ENCODE measurements around the gene GPR132.
"Not testable (repeated sequence)": the region's sequence is repeated elsewhere in the genome, so short reads cannot be mapped to it uniquely, and the experiment has no call there.

GPR132 gene

DNA sequence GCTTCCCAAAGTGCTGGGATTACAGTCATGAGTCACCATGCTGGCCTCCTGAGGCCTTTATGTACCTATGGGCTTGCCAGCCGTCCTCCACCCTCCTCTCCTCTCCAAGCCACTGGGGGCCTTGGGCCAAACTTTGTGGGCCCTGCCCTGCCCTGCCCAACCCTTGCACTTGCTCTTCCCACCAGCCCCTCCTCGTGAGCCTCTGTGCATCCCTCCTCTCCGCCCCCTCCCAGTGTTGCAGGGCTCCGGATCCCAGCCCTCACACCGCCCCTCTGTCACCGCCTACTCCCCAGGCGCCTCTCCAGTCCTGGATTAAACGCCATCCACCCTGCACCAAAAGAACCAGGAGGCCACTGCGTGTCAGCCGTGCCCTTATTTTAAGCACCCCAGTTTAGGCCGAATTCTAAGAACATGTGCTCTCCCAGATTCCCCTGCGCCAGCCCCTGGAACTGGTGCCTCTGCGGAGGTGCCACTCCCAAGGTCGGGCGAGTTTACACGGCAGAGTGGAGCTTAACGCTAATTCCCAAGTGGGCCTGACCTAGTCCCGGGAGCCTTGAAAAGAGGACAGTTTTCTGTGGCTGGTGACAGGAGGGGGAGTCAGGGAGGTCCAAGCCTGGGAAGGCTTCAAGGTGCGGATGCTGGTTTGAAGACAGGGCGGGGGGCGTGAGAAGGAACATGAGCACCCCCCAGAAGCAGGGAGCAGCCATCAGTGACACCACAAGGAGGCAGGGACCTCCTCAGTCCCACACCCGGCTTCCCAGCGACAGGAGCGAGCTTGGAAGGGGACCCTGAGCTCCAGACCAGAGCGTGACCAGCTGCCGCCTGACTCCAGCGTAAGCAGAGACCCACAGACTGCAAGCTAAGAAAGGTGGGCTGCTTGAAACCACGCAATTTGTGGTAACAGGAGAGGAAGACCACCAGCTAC, 23.1 kb downstream of the GPR132 start:
- DNase-seq (ENCODE audit: low spot score) = no peak

DNA sequence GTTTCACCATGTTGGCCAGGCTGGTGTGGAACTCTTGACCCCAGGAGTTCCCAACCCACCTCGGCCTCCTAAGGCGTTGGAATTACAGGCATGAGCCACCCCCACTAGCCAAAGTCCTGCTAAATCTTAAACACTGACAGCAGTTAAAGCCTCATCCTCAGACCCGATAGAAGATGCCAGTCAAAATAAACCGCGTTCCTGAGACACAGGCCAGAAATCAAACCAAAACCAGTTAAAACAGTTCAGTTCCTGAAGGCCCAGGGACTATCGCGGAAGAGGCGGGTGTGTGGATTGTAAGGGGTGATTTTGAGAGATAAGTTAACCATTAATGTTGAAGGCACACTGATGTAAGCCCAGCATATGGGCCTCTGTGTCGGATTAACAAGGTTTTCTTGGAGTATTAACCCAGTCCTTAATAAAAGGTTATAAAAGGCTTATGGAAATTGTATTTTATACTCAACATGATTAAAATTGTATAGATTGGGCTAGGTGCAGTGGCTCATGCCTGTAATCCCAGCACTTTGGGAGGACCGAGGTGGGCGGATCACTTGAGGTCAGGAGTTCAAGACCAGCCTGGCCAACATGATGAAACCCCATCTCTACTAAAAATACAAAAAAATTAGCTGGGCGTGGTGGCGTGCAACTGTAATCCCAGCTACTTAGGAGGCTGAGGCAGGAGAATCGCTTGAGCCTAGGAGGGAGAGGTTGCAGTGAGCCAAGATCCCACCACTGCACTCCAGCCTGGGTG, 25.6 kb downstream of the GPR132 start:
- no peak for DNase-seq (ENCODE audit: low spot score)

DNA sequence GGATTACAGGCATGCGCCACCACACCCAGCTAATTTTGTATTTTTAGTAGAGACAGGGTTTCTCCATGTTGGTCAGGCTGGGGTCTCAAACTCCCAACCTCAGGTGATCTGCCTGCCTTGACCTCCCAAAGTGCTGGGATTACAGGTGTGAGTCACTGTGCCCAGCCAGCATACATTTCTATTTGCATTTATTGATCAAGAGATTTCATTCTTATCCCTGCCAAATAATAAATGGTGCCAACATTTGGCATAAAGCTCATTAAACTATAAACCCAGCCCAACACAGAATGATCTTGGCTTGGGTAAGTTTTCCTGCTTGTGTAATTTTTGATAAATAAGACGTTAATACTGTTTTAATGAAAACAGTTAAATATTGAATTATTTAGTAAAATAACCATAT, 29.6 kb downstream of the GPR132 start:
- not testable (repeated sequence) for DNase-seq (ENCODE audit: low spot score)

DNA sequence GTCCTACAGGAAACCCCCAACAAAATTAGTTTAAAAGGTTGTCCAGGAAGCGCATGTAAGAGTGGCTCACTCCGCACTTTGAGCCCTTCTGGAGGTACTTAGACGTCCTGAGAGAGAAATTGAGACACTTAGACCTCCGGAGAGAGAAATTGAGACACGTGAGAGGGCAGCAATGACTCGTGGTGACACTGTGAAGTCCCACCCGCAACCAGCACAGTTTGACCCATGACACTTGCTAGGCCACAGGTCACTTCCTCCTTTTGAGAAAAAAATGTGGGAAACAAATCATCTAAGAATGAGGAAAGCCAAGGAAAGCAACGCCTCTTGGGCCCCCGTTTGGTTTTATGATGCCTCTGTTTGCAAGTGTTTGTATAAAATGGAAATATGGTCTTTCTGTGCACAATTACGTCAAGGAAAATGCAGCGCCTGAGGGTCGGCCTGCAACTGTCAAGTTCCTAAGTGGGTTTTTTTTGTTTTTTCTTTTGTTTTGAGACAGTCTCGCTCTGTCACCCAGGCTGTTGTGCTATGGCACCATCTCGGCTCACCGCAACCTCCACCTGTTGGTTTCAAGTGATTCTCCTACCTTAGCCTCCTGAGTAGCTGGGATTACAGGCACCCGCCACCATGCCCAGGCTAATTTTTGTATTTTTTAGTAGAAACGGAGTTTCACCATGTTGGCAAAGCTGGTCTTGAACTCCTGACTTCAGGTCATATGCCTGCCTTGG, 30.8 kb downstream of the GPR132 start:
- DNase-seq (ENCODE audit: low spot score) = no peak

DNA sequence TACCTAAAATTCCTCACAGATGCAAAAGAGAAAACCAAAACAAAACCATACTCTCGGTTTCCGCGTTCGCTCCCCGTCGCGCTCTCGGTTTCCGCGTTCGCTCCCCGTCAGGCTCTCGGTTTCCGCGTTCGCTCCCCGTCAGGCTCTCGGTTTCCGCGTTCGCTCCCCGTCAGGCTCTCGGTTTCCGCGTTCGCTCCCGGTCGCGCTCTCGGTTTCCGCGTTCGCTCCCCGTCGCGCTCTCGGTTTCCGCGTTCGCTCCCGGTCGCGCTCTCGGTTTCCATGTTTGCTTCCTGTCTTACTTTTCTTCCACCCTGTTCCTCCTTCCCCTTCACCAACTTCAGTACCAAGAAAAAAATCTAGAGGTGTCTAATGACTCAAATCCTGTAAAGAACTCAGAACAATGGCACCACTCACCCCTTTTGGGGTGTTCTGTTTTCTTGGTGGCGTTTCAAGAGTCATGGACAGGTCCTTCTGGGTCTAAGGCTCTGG, 31.8 kb downstream of the GPR132 start:
- DNase-seq (ENCODE audit: low spot score) = not testable (repeated sequence)

DNA sequence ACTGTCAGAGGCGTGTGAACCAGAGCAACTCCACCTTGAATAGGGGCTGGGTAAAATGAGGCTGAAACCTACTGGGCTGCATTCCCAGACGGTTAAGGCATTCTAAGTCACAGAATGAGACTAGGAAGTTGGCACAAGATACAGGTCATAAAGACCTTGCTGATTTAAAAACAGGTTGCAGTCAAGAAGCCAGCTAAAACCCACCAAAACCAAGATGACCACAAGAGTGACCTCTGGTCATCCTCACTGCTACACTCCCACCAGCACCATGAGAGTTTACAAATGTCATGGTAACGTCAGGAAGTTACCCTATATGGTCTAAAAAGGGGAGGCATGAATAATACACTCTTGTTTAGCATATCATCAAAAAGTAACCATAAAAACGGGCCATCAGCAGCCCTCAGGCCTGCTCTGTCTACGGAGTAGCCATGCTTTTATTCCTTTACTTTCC, 32.8 kb downstream of the GPR132 start:
- peak; percentile 44 for DNase-seq (ENCODE audit: low spot score)

DNA sequence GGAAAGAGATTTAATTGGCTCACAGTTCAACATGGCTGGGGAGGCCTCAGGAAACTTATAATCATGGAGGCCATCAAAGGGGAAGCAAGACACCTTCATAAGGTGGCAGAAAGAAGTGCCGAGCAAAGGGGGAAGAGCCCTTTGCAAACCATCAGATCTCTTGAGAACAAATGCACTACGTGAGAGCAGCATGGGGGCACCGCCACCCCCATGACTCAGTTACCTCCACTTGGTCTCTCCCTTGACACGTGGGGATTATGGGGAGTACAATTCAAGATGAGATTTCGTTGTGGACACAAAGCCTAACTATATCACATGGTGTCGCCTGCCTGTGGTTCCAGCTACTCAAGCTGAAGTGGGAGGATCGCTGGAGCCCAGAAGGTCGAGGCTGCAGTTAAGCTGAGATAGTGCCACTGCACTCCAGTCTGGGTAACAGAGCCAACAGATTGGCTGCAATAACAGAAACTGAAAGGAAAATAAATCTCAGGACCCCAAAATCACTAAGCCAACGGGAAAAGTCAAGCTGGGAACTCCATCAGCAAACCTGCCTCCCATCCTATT, 34.3 kb downstream of the GPR132 start:
- DNase-seq (ENCODE audit: low spot score) = no peak

DNA sequence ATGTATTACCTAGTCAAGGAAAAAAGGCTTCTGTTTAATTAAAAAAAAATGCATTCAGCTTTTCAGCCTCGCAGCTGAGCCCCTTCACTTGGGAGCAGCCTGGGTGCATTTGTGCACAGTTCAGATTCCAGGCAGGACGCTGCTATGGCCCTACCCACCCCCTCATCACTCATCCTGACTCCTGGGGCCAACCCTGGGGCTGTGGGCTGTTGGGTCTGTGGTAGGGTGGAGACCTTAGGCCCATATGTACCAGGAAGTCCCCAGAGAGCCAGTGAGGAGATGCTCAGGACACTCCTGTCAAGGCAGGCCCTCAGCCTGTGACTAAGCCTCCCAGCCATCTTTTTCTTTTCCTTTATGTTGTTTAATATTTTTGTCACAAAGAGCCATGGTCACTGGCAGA, 35.0 kb downstream of the GPR132 start:
- DNase-seq (ENCODE audit: low spot score) = no peak

DNA sequence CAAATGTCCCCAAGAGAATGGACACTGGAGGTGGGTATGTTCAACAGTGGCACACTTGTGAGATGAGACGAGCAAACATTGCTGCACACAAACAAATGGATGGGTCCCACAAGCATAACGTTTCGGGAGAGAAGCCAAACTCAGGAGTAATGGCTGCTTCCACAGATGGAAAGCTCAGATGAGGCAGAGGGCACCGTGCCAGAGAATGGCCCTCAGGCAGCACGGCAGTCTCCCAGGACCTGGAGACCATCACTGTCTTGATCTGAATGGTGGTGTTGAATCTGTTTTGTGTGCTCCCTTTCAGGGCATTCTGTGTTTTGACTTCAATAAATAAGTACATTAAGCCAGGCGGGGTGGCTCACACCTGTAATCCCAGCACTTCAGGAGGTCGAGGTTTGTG, 35.8 kb downstream of the GPR132 start:
- DNase-seq (ENCODE audit: low spot score) = no peak

DNA sequence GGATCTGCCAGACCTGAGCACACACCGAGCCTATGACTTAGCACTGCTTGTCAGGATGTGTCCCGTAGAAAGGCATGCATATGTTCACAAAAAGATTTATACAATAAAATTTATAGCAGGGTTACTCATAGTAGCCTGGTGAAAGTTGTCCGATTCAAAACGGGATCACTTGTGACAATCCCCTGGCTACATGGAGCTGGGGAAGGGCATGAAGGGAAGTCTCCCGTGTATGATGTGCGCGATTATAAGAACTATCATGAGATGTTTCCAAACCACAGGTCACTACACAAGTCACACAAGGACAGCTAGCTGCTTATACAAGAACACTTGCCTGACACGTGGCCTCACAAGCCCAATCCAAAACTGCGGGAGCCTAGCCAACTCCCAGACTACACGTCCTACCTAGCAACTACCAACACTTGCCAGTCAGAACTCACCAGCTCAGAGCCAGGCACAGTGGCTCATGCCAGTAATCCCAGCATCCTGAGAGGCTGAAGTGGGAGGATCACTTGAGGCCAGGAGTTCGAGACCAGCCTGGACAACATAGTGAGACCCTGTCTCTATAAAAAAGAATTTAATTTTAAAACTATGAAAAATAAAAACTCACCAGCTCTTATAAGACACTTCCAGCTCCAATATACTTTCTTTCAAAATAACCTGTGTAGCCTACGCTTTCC, 36.8 kb downstream of the GPR132 start:
- DNase-seq (ENCODE audit: low spot score) = no peak

DNA sequence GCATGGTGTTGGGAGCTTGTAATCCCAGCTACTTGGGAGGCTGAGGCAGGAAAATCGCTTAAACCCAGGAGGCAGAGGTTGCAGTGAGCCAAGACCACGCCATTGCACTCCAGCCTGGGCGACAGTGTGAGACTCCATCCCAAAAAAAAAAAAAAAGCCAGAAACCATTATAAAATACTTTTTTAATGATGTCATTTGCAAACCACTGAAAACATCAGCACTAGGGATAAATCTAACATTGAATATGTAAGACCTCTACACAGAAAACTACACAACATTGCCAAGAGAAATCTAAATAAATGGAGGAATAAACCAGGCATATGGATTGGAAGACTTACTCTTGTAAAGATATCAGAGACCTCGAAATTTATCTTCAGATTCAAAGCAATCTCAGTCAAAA, 37.5 kb downstream of the GPR132 start:
- DNase-seq (ENCODE audit: low spot score) = not testable (repeated sequence)

DNA sequence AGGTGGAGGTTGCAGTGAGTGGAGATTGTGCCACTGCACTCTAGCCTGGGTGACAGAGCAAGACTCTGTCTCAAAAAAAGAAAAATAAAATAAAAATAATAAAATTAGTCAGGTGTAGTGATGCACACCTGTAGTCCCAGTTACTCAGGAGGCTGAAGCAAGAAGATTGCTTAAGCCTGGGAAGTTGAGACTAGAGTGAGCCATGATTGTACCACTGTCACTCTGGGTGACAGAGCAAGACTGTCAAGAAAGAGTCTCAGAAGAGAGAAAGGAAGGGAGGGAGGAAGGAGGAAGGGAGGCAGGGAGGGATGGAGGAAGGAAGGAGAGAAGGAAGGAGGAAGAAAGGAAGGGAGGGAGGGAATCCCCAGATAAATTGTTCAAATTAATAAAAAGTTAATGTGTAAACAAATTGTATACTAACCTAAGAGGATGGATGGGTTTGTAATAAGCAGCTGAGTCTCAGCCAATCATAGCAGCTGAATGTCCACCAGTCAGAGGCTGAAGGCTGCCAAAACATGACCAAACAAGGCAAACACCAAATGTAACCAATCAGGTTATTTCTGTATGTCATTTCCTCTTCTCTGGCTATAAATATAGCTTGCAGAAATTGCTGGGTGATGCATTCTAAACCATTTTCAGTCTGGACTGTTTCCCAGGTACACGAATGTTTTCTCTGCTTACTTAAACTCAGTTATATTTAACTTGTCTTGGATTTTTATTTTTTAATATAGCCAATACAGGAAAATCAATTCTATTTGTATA, 38.2 kb downstream of the GPR132 start:
- no peak for DNase-seq (ENCODE audit: low spot score)

DNA sequence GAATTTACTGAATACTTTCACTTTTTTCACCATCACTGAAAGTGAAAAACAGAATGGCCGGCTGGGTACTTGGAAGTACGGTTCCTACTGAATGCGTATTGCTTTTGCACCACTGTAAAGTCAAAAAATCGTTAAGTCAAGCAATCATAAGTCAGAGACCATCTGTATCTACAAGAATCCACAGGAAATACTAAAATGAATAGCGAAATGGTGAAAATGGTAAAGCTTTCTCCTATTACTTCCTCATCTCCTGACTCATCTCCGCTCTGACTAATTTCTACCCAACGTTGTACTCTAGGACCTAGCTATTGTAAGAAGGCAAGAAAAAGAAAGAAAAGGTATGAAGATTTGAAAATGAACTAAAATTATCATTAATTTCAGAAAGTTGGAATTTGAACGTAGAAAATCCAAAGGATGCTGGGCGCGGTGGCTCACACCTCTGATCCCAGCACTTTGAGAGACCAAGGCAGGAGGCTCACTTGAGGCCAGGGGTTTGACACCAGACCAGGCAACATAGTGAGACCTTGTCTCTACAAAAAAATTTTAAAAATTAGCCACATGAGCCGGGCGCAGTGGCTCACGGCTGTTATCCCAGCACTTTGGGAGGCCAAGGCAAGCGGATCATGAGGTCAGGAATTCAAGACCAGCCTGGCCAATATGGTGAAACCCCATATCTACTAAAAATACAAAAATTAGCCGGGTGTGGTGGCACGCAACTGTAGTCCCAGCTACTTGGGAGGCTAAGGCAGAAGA, 39.0 kb downstream of the GPR132 start:
- no peak for DNase-seq (ENCODE audit: low spot score)

DNA sequence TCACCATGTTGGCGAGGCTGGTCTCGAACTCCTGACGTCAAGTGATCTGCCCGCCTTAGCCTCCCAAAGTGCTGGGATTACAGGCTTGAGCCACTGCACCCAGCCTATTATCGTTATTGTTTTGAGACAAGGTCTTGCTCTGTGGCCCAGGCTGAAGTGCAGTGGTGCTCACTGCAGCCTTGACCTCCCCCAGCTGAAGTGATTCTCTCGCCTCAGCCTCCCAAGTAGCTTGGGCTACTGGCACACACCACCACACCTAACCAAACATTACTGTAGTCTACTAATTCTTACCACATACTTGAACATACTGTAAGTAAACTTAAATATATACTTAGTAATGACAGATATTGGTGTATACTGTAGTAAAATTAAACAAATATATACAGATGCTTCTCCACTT, 39.8 kb downstream of the GPR132 start:
- DNase-seq (ENCODE audit: low spot score) = no peak

DNA sequence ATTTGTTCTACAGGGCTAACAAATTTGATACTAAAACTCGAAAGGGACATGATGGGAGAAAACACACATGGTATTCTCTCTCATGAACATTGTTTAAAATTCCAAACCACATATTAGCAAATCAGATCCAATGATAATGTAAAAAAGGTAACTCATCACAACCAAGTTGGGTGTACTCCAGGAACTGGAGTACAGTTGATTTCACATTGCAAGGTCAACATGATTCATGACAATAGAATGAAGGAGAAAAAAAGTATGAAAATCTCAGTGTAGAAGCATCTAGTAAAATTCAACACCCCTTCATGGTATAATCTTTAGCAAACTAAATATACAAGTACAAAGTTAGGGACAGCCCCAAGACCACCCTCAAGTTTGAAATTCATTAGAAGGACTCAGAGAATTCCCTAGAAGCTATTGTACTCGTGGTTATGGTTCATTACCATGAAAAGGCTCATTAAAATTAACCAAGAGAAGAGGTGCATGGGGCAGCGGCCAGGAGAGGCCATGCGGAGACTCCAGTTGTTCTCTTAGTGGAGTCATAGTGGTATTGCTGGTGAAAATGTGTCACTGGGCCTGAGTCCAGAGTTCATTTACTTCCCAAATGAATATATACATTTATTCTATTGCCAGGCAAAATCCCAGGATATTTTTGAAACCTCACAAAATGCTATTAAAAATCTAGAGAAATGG, 41.3 kb downstream of the GPR132 start:
- no peak for DNase-seq (ENCODE audit: low spot score)

DNA sequence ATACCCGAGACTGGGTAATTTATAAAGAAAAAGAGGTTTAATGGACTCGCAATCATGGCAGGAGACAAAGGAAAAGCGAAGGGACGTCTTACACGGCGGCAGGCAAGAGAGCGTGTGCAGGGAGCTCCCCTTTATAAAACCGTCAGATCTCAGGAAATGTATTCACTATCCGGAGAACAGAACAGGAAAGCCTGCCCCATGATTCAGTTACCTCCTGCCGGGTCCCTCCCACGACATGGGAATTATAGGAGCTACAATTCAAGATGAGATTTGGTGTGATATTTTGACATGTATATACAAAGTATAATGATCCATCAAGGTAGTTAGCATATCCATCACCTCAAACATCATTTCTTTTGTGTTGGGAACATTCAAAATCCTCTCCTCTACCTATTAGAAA, 42.1 kb downstream of the GPR132 start:
- no peak for DNase-seq (ENCODE audit: low spot score)

DNA sequence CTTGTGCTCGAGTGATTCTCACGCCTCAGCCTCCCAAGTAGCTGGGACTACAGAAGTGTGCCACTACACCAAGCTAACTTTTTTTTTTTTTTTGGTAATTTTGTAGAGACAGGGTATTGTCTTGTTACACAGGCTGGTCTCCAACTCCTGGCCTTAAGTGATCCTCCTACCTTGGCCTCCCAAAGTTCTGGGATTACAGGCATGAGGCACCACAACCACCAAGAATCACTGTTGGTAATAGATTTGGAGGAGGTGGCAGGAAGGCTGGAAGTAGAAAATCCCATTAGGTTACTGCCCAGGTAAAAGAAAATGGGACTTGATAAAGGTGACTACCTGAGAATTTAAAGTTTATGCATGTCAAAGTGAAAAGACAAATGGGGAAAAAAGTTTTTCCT, 43.0 kb downstream of the GPR132 start:
- no peak for DNase-seq (ENCODE audit: low spot score)

DNA sequence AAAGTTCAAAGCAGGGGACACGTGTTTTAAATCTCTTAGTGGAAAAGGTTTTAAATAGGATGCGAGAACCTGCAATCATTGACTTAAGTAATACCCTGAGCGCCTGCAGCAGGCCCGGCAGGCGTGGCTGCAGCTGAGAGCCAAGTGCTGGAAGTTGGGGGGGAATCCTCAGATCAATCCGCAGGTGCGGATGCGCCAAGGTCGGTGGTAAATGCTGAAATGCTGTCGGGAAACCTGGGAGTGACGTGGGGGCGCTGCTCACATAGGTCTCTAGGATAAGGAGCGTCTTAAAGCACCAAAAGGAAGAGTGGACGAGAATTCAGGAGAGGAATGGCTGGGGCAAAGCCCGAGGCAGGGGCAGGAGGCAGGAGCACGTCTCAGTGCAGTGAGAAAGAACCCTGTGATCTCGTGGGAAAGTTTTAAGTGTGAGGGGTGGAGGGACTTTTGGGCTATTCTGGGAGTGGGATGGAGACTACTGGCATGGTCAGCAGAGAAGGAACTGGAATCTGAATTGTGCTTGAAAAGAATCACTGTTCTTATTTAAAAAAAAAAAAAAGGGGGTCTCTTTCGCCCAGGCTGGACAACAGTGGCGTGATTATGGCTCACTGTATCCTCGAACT, 43.5 kb downstream of the GPR132 start:
- DNase-seq (ENCODE audit: low spot score) = peak; percentile 65

Measured in LoVo (cell line).